Amniotic stem cell (primary cell): ENCODE measurements around the gene FXYD4.
"Not testable (repeated sequence)": the region's sequence is repeated elsewhere in the genome, so short reads cannot be mapped to it uniquely, and the experiment has no call there.

Source experiments
- DNase-seq: peaks from one replicate; lab custom pipeline; 2025; lab: John Stamatoyannopoulos, UW

FXYD4 gene

GRCh38 chr10:43419997-43420368 lies 48.5 kb downstream of the FXYD4 start:
- no peak for DNase-seq

DNA sequence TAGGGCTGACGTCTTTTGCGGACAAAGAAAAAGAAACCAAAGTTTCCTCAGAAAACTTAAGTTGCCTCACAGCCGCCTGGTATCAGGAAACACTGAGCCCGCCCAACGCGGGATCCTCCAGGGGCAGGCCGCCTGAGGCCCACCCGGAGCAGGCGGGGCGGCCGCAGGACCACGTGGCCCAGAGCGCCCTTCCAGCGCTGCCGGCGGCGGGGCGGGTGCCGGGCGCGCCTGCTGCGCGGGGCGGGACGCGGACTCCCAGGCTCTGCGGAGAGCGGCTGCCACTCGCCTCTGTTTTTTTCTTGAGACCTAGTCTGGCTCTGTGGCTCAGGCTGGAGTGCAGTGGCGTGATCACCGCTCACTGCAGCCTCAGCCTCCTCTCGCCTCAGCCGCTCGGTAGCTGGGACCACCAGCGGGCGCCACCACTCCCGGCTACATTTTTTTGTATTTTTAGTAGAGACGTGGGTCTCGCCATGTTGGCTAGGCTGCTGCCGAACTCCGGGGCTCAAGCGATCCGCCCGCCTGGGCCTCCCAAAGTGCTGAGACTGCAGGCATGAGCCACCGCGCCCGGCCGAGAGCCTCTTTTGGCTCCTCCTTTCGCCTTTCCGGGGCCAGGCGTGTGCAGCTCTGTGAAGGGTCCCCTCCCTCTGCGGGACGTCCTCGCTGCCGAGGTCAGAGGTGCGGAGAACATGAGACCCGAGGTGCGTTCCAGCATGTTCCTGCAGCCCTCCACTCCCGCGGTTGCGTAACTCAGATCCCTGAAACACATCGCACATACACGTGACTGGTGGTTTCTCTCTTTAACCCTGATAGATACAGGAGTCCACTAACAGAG lies 49.1 kb downstream of the FXYD4 start:
- no peak for DNase-seq

DNA sequence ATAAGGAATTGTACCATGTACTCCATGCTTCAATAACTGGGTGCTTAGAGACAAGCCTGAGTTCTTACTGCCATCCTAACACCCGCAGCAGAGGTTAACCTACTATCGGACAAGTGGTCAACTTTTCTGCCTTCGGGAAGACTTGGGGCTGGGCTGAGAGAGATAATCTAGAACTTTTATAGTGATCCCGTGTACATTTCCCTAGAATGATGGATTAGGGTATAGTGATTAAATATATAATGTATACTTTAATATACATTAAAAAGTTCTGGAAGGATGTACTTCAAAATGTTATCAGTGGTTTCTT lies 49.7 kb downstream of the FXYD4 start:
- DNase-seq: no peak

- no peak for DNase-seq
These were observed 50.1 kb downstream of the FXYD4 start for GRCh38 chr10:43421519-43421918.

DNA sequence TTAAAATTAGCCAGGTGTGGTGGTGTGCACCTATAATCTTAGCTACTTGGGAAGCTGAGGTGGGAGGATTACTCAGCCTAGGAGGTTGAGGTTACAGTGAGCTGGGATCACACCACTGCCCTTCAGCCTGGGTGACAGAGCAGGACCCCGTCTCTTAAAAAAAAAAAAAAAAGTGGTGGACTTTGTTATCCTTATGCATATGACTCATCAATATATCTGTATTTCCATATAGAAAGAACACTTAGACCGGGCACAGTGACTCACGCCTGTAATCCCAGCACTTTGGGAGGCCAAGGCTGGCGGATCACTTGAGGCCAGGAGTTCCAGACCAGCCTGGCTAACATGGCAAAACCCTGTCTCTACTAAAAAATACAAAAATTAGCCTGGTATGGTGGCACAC lies 50.5 kb downstream of the FXYD4 start:
- not testable (repeated sequence) for DNase-seq

GRCh38 chr10:43424416-43424815 lies 53.0 kb downstream of the FXYD4 start:
- no peak for DNase-seq
